GM12892 (cell line): ENCODE results near the gene BCL11B.

Experiments used
- POLR2A ChIP-seq: IDR thresholded peaks from 2 replicates; pipeline ENCODE4 v1.6.1; 2011; ENCODE audit warnings: low read depth, low read length, control low read depth
- POLR2AphosphoS5 ChIP-seq: IDR thresholded peaks from 2 replicates; pipeline ENCODE4 v1.6.1; 2011; ENCODE audit warnings: low read depth, low read length, control low read depth
- TAF1 ChIP-seq: IDR thresholded peaks from 2 replicates; pipeline ENCODE4 v1.6.1; 2011; ENCODE audit warnings: low read depth, mild to moderate bottlenecking, control low read depth, low read length, borderline replicate concordance

DNA sequence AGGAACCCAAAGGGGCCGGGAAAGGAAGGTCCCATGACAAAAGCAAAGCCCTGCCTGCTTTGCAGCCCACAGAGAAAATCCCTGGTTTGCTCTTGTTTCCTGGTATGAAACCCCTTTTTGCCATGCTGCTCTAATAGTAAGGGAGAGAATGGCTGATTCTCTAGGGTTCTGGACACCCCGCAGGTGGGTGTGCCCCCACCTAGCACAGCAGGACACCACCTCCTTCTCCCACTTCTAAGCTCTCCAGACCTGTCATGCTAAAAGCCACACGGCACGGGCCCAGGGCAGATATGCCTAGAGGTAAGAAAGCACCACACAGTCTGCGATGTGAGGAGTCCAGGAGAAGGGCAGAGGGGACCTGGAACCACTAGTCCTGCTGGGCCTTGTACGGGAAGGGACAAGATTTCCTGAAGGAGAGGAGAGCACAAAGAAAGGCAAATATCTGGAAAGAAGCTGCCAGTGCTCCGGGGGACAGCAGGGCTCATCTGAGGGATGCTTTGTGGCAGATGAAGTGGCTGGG is 113.3 kb downstream of the BCL11B start:
- no peak for TF ChIP-seq POLR2A
- no peak for TF ChIP-seq POLR2AphosphoS5
- no peak for TF ChIP-seq TAF1
